Fibroblast of villous mesenchyme (primary cell): ENCODE measurements around the gene SPP2. TPM values are rescaled to one million over a fixed set of nuclear protein-coding genes. Genes with fewer than 3 reads are reported as not detected.

ENCODE experiments used
- DNase-seq: peaks from one replicate; pipeline ENCODE4 v3.0.0-alpha.2; 2010; ENCODE audit warnings: low read depth
- H3K4me3 ChIP-seq: 2 replicates; pipeline ENCODE4 v1.5.1; 2011; ENCODE audit warnings: low read depth, mild to moderate bottlenecking, low read length
- total RNA-seq: library from RNA; depleted of rRNA; stranded (reverse); fragments of >200 nt; gene quantifications from 2 replicates; pipeline ENCODE4 v1.2.3, GENCODE V29; 2012
- TF ChIP-seq, protein P1 (sequence below): IDR thresholded peaks from 2 replicates; pipeline ENCODE4 v1.5.1; 2012; ENCODE audit warnings: low read depth, mild to moderate bottlenecking, low read length; ENCODE audit not compliant: insufficient read depth

The SPP2 gene
- total RNA-seq, 1 donor, result not detected

DNA sequence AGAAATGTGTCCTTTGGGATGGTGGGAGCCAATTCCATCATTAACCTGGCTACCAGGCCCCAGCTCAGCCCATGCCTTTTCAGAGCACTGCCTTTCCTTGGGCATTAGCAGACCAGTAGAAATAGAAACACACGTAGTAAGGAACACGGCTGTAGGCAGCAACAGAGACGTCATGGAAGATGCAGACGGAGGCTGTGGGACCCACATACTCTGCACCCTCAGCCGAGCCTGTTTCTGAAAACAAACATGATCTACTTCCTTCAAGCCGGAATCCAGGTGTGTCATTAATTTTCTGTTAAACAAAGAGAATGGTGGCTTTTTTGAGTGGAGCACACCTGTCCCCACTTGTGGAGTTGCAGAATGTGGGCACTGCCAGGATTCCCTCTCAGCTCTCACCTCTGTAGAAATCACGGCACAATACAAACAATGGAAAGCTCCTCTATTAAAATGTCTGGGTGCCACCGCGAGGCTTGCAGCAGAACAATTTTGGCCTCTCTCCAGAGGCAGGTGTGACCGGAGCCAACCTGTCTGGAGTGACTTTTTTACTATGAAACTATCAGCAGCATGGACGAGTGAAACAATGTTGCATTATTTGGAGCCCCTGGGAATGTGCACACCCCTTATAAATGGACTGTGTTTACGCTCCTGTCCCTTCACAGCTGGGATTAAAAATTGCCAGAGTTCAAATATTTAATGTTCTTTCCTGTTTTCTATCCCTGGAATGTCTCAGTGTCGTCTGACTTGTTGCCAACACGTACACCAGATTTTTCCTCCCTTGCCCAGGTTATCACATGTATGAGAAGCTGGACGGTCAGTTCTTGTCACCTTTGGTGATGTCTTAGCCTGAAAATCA is 31.7 kb downstream of the SPP2 start:
- DNase-seq, result no peak
- TF ChIP-seq, protein P1, sequence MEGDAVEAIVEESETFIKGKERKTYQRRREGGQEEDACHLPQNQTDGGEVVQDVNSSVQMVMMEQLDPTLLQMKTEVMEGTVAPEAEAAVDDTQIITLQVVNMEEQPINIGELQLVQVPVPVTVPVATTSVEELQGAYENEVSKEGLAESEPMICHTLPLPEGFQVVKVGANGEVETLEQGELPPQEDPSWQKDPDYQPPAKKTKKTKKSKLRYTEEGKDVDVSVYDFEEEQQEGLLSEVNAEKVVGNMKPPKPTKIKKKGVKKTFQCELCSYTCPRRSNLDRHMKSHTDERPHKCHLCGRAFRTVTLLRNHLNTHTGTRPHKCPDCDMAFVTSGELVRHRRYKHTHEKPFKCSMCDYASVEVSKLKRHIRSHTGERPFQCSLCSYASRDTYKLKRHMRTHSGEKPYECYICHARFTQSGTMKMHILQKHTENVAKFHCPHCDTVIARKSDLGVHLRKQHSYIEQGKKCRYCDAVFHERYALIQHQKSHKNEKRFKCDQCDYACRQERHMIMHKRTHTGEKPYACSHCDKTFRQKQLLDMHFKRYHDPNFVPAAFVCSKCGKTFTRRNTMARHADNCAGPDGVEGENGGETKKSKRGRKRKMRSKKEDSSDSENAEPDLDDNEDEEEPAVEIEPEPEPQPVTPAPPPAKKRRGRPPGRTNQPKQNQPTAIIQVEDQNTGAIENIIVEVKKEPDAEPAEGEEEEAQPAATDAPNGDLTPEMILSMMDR, result no peak
- no peak overlapping the region for H3K4me3 ChIP-seq

DNA sequence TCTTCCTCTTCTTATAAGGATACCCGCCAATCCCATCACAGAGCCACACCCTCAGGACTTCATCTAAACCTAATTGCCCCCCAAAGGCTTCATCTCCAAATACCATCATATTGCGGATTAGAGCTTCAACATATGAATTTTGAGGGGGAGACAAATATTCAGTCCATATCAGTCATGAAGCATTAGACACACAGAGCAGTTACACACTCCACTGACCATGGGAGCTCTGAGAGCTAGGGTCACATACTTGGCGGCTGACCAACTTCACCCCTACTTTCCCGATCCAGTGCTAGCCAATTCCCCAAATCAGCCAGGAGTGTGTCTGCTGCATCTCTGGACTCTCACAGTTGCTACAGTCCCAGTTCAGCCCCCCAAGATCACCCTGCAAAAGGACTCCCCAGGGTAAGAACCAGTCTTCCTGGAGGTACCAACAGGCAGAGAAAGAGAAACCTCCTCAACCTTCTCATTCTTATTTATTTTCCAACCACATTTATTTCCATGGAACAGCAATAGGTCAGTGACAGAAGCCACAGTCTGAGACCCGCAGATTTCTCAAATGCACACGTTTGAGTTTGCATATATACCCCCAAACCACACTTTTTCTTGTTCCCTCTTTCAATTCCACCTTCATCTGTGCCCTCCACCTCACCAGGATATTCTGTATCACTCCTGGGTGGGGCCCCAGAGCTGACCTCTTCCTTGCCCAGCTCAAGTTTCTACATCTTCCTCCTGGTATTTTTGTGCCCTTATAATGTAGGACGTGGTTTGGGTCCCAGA is 33.3 kb downstream of the SPP2 start:
- TF ChIP-seq, protein P1, result no peak
- H3K4me3 ChIP-seq, result no peak overlapping the region
- no peak for DNase-seq

DNA sequence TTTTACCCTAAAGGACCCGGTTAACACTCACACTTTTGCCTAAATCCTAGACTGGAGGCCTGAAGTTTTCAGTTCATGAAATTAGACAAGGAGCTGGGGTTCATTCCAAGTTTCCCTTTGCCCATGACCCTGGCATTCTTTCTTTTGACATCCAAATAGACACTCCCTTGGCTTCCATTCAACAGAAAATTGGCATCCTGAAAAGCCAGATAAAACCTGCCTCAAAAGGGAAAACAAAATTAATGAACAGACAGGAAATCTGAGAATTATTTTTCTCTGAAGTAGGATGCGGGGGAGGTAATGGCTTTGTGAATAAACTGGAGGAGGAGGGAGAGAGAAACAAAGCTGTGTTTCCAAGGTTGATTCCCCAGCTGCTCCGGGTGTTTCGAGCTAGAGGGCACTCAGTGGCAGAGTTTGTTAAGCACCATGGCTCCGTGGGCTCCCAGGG is 41.0 kb downstream of the SPP2 start:
- no peak overlapping the region for H3K4me3 ChIP-seq
- peak; percentile 24 for DNase-seq

DNA sequence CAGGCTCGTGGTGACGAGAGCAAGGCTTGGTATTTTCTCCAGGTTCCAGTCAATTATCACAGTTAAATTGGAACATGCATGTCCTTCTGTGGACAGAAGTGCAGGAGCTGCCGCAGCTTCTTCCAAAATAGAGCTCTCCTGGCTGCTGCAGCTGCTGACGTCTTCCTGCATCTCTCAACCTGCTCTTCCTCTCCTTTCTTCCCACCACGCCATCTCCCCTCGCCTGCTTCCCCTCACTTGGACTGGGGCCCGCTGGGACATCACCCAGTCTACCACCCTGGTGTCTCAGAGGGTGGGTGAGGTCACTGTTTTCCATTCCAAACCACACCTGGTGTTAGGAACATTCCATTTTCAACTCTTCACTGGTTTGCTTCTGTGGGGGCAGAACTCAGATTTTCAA is 41.4 kb downstream of the SPP2 start:
- TF ChIP-seq, protein P1, result no peak
- no peak for DNase-seq
- H3K4me3 ChIP-seq, result no peak overlapping the region

More for the DNA sequence above, 41.0 kb downstream of the SPP2 start:
- TF ChIP-seq, protein P1, result no peak

DNA sequence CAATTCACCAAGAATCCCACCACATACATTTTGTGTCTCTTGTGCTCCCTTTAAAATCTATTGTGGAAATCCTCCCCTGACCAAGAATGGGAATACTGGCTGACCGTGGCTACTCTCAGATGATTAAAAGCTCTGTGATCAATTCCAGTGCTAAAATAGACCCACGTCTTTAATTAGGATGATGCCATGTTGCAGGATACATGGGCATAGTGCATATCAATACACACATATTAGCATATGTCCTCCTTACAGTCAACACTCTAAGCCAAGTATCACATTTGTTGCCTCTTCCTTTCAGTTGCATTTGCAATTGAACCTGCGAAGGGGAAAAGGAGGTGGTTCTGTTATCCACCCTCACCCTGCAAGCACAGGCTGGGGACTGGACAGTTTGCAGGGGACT is 41.8 kb downstream of the SPP2 start:
- H3K4me3 ChIP-seq, result no peak overlapping the region
- no peak for DNase-seq
- TF ChIP-seq, protein P1, result no peak

DNA sequence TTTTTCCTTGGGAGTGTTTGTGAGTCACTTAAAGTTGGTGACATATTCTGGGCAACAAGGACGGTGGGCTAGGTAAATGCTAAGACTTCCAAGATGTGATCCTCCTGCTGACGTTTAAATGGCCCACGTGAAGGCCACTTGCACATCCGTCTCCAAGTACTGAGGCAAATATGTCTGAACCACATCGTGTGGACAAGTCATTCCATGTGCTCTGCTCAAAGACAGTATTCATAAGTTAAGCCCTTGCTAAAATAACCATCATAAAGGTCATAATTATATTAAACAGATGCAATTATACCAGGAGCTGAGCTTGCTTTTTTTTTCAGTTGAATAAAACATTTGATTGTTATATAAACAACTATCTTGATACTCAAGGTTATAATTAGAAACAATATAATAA is 44.8 kb downstream of the SPP2 start:
- no peak overlapping the region for H3K4me3 ChIP-seq
- no peak for DNase-seq
- TF ChIP-seq, protein P1, result no peak
